SK-N-MC (cell line): Measurements from ENCODE around the gene TMCO2.

ENCODE experiments used
- EZH2 ChIP-seq: fragments of 200-600 bp; sonication (generic); IDR thresholded peaks from one replicate; pipeline ENCODE4 v1.6.1; 2017; ENCODE audit warnings: antibody characterized with exemption
- FOXP2 ChIP-seq: optimal IDR thresholded peaks from 2 replicates; pipeline ENCODE3; 2011; ENCODE audit warnings: mild to moderate bottlenecking, moderate library complexity; ENCODE audit not compliant: insufficient read depth; ENCODE audit errors: extremely low read length, control extremely low read depth
- POLR2AphosphoS5 ChIP-seq: IDR thresholded peaks from 2 replicates; pipeline ENCODE4 v1.6.1; 2012; ENCODE audit warnings: mild to moderate bottlenecking, low read depth, low read length, borderline replicate concordance

DNA sequence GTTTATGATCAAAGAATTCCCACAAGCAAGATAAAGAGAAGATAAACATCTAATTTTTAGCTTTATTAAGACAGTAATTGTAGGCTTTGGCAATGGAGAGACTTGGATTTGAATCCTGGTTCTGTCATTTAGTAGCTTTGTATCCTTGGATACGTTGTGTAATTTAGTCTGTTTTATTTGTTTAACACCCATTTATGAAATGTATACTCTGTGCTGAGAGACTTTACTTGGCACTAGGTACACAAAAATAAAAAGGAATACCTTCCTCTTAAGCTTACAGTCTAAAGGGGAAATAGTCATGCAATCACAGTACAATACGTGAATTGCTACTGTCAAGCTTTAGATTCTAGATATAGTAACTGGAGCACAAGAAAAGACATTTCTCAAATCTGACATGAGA is 34.1 kb downstream of the TMCO2 start:
- TF ChIP-seq EZH2, result no peak
- no peak for TF ChIP-seq POLR2AphosphoS5
- TF ChIP-seq FOXP2, result no peak
